Kidney epithelial cell (primary cell): ENCODE measurements around the gene MEAF6. TPM values are rescaled to one million over a fixed set of nuclear protein-coding genes. Genes with fewer than 3 reads are reported as not detected.
"Not testable (repeated sequence)": the region's sequence is repeated elsewhere in the genome, so short reads cannot be mapped to it uniquely, and the experiment has no call there.

Source experiments
- DNase-seq: peaks from one replicate; pipeline ENCODE4 v3.0.0-alpha.2; 2010; ENCODE audit warnings: low read depth
- H3K27me3 ChIP-seq: 2 replicates; pipeline ENCODE4 v1.6.0; 2011; ENCODE audit warnings: low read length; ENCODE audit not compliant: control insufficient read depth, insufficient read depth
- H3K36me3 ChIP-seq: 2 replicates; pipeline ENCODE4 v1.5.1; 2011; ENCODE audit warnings: low read length; ENCODE audit not compliant: control insufficient read depth, insufficient read depth
- H3K4me3 ChIP-seq: 2 replicates; pipeline ENCODE4 v1.5.1; 2011; ENCODE audit warnings: low read depth, mild to moderate bottlenecking, control low read depth, low read length
- CTCF ChIP-seq: IDR thresholded peaks from 2 replicates; pipeline ENCODE4 v1.5.1; 2011; ENCODE audit warnings: mild to moderate bottlenecking, moderate library complexity, low read length, control low read depth, inconsistent platforms; ENCODE audit not compliant: insufficient read depth, poor library complexity, severe bottlenecking
- total RNA-seq: library from RNA; depleted of rRNA; stranded (reverse); fragments of >200 nt; gene quantifications from 2 replicates; pipeline ENCODE4 v1.2.3, GENCODE V29; 2015

Gene MEAF6
- total RNA-seq, 1 donor from 2014 or later = 88.1 TPM

- H3K27me3 ChIP-seq = no peaks in the 10 kb centered on the region
- no peak for DNase-seq
- no peaks in the 10 kb centered on the region for H3K36me3 ChIP-seq
- H3K4me3 ChIP-seq = no peak overlapping the region
- TF ChIP-seq CTCF = no peak
These were observed 34.8 kb upstream of the MEAF6 start for GRCh38 chr1:37549341-37549740.

- no peak for DNase-seq
- H3K4me3 ChIP-seq = no peak overlapping the region
- TF ChIP-seq CTCF = no peak
- no peaks in the 10 kb centered on the region for H3K36me3 ChIP-seq
- no peaks in the 10 kb centered on the region for H3K27me3 ChIP-seq
These were observed 30.5 kb upstream of the MEAF6 start for GRCh38 chr1:37545019-37545418.

GRCh38 chr1:37544530-37544929, 30.0 kb upstream of the MEAF6 start:
- DNase-seq = no peak
- no peaks in the 10 kb centered on the region for H3K36me3 ChIP-seq
- no peak overlapping the region for H3K4me3 ChIP-seq
- no peak for TF ChIP-seq CTCF
- H3K27me3 ChIP-seq = no peaks in the 10 kb centered on the region

- H3K27me3 ChIP-seq = no peaks in the 10 kb centered on the region
- H3K4me3 ChIP-seq = no peak overlapping the region
- peaks cover 1% of the 10 kb centered on the region for H3K36me3 ChIP-seq
- no peak for DNase-seq
- TF ChIP-seq CTCF = no peak
These were observed 25.6 kb upstream of the MEAF6 start for GRCh38 chr1:37540036-37540785.

GRCh38 chr1:37539154-37539553, 24.6 kb upstream of the MEAF6 start:
- not testable (repeated sequence) for H3K4me3 ChIP-seq, H3K27me3 ChIP-seq, DNase-seq, H3K36me3 ChIP-seq

- no peak overlapping the region for H3K4me3 ChIP-seq
- DNase-seq = no peak
- H3K27me3 ChIP-seq = no peaks in the 10 kb centered on the region
- H3K36me3 ChIP-seq = peaks cover 1% of the 10 kb centered on the region
- TF ChIP-seq CTCF = no peak
These were observed 22.8 kb upstream of the MEAF6 start for GRCh38 chr1:37537378-37537777.
